HG02678 (cell line): ENCODE measurements around the gene SNRPB2.

Experiments
- ATAC-seq: cut with Tn5 transposase; IDR thresholded peaks from one replicate; pipeline ENCODE4 v1.9.1; 2021; ENCODE audit warnings: mild to moderate bottlenecking, moderate library complexity; ENCODE audit not compliant: unreplicated experiment

The SNRPB2 gene

DNA sequence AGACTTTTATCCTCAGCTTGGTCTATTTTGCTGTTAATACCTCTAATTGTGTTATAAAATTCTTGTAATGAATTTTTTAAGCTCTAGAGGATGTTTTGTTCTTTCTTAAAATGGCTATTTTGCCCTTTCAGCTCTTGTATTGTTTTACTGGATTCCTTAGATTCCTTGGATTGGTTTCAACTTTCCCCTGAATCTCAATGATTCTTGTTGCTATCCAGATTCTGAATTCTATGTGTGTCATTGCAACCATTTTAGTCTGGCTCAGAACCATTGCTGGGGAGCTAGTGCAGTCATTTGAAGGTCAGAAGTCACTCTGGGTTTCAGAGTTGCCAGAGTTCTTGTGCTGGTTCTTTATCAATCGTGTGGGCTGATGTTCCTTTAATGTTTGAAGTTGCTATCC is 55.4 kb downstream of the SNRPB2 start:
- no peak for ATAC-seq
